ENCODE measurements around the gene RFTN1. TPM values are rescaled to one million over a fixed set of nuclear protein-coding genes. Genes with fewer than 3 reads are reported as not detected.

RFTN1 gene
- total RNA-seq, 1 donor from 2014 or later: 21.2 TPM

GRCh38 chr3:16307832-16308531 is 205.5 kb downstream of the RFTN1 start:
- no peak for DNase-seq (ENCODE audit: low spot score)

GRCh38 chr3:16305111-16305541 is 208.4 kb downstream of the RFTN1 start:
- no peak for DNase-seq (ENCODE audit: low spot score)

- no peak for DNase-seq (ENCODE audit: low spot score)
Observed at GRCh38 chr3:16304061-16305010, 209.2 kb downstream of the RFTN1 start.

DNA sequence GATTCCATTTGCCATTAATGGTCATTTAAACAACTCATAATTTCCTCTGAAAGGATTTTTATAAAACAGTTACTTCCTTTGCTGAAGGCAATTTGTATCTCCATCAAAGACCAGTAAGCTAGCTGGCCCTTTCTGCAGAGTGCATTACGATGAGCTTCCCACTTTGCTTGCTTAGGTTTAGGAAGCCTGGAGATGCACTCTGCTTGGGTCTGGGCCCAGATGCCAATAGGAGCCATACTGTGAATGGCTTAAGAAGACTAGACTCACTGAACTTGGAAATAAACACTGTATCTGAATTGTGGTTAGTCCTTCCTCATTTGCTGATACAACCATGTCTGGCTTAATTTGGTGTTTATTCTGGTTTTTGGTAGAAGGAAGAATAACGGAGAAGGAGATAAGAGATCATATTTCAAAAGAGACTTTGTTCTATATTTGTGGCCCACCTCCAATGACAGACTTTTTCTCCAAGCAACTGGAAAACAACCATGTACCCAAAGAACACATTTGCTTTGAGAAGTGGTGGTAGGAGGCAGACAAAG is 210.4 kb downstream of the RFTN1 start:
- no peak for DNase-seq (ENCODE audit: low spot score)

DNA sequence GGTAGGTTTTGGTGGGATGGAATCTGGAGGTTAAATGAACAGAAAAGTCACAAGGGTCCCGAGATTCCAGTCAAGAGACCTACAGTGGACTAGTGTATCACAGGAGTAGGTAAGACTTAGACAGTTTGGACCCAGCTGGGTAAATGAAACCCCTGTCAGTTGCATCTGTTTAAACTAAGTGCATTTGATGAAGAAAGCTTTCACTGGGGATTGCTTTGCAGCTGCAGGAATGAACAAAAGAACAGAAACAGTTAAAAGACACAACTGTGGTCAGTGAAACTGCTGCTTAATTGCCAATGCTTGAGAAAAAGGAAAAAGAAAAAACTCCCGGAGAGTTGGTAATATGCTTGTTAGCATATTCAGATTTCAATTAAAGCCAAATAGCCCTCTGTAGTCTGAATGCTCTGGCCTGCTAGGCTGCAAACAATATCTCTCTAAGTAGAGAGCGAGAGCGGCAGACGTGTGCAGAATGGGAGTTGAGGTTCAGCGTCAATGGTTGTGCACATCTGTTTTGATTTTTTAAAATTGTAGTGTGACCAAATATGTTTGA is 211.3 kb downstream of the RFTN1 start:
- no peak for DNase-seq (ENCODE audit: low spot score)

DNA sequence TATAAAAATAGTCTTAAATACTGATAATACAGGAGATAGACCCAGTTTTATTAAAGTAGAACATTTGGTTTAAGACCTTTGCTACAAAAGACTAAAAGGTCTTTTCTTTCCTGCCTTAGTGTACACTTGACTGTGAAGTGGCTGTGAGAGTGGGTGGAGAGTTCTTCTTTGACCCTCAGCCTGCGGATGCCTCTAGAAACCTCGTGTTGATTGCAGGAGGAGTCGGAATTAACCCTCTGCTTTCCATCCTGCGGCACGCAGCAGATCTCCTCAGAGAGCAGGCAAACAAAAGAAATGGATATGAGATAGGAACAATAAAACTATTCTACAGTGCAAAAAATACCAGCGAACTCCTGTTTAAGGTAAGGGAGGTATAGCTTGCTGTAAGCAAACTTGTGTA is 212.0 kb downstream of the RFTN1 start:
- DNase-seq (ENCODE audit: low spot score): no peak

DNA sequence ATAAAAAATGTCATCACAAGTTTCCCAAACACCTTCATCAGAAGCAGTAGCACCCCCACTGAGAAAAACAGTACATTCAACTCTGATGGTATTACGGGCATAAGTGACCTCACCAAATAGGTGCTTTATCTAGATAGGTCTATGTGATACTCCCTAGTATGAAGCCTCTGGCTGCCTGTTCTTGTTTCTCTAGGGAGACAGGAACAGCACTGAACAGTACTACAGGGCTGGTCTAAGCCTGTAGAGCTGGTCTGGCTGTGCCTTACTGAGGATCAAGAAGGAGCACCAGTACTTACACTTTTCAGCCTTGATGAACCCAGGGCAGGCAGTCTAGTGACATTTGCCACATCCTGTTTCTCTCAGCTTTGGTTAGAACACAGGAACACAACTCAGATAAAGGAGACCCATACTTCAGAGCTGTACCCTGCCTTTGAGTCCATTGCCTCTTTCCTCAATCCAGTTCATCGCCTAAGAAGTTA is 212.6 kb downstream of the RFTN1 start:
- no peak for DNase-seq (ENCODE audit: low spot score)

DNA sequence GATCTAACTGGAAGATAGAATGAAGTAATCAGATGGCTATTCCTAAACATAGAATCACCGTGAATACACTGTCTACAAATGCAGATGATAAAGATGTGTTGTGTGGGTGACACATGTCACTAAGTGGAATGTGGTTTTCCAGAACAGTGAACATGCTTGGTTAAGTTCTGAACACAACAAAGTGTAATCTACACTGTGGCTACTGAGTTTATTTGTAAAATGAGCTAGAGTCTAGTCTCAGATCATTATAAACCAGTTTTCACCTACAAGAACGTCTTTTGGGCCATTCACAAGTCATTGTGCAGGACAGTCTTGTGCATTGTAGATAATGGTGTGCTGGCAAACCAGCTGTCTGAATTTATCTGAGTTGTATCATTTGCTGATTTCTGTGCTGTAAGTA is 213.2 kb downstream of the RFTN1 start:
- DNase-seq (ENCODE audit: low spot score): no peak

DNA sequence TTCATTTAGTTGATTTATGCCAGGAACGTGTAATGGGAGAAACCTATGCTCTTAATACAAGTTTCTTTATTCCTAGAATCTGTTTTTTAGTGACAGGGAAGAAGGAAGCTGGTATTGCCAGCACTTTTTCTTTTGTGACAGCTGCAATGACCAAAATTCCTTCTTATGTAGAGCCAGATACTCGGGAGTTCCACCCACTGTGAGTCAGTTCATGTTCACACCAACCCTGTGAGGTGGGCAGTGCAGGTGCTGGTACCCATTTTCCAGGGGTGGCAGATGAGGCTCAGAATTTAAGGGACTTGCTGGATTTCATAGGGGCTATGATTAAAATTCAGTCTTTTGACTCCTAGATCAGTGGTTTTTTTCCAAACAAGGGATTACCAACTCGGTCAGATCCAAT is 213.8 kb downstream of the RFTN1 start:
- DNase-seq (ENCODE audit: low spot score): no peak

- DNase-seq (ENCODE audit: low spot score): no peak
Observed at GRCh38 chr3:16298891-16299290, 214.6 kb downstream of the RFTN1 start.

DNA sequence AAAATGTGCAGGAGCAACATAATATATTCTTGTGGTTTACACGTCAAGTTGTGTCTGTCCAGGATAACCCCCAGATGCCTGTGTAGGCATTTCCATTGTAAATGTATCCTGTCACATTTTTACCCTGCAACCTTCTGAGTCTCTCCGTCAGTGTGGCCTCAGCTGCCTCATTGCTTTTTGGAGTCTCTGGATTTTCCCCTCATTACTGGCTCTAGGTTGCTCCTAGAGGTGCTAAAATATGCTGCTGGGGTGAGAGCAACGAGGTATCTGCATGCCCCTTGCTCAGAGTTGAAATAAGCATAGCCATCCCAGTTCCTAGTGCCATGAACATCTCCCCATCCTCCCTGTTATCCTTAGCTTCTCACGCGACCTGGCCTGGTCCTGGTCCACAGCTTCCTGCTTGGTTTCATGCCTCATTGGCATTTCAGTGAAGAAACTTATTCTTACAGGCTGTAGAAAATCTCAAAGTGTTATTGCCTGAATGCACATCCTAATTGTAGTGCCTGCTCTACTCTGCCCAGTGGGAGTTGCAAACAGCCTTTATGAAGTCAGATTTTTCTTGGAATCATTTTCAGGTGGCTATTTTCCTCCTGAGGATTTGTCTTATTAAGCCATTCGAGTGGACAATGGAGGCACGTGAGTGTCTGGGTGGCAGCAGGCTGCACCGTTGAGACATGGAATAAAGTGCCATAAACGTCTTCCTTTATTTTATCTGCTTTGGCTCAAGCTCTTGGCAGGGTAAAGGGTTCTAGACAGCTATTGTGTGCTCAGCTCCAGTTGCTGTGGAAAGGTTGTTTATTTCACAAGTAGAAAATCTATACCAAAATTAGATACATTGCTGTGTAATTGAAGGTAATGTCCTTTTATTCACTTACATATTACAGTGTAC is 215.3 kb downstream of the RFTN1 start:
- no peak for DNase-seq (ENCODE audit: low spot score)

DNA sequence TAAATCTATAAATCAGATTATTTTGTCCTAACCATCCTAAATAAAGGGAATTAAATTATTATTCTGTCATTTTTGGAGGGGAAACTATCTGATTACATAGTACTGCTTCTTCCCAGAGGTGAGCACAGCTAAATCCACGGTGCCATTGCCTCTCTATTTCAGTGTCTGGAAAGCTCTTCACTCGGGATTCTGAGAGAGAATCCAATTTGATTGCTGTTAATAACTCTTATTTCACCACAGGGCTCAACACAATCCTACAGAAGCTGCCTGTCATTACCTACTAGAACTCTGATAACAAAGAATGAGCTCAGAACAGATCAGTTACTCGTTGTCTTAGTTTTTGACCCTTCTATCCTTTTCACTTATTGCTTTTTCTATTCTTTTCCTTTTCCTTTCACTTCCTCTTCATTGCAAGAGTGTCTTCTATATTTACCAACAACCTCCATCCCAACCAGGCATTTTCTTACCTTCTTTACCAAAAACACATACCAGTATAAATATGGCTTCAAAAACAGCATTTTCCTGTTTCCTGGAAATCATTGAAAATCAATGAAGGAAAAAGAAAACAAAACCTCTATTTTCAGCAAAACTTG is 218.1 kb downstream of the RFTN1 start:
- DNase-seq (ENCODE audit: low spot score): no peak

GRCh38 chr3:16294844-16295243 is 218.7 kb downstream of the RFTN1 start:
- no peak for DNase-seq (ENCODE audit: low spot score)

DNA sequence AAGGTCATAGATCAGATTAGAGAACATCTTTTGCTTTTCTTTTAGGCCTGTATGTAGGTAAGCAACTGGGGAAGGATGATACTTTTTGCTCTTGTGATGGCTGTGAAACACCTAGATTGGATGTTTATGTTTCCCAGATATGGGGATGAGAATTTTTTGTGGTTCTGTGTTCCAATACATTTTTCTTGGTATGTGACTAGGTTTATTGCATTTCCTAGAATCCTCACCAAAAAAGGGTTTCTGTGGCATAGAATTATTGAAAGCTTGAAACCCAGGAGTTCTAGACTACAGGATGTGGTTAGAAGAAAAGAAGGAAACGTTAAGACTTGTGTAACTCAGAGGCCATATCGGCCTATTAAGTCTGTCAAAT is 222.7 kb downstream of the RFTN1 start:
- DNase-seq (ENCODE audit: low spot score): no peak

DNA sequence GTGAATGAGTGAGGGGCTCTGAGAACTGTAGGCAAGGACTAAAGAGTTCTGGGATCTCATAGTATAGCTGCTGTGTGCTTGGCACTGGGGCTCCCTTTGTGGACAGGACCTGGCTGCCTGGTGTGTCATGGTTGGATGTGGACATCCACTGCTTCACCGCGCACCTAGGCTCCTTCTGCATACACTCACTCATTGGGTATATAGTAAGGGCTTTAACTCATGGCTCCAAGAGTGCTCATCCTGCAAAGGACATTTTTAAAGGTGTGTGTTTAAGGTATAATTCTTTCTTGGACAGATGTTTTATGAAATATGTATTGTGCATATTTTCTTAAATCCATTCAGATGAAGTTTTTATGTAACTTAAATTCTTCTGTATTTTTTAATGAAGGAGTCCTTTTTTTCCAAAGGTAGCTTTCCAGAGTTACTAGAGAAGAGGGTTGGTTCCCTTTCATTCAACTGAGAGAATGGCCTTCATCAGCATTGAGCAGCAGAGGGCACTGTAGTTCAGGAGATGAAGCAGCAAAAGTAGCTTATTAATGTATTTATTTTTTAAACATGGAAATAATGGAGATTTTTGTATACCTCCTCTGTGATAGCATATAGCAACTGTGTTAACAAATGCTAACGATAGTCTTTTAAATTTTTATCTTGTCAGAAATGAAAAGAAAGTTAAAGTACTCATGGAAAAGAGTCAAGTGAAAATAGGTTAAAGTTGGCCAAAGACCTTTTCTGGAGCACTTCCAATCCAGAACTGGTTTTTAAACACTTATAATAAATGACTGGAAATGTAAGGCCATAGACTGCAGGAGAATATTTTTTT is 223.3 kb downstream of the RFTN1 start:
- DNase-seq (ENCODE audit: low spot score): peak; percentile 60

- no peak for DNase-seq (ENCODE audit: low spot score)
Observed at GRCh38 chr3:16289144-16289889, 224.2 kb downstream of the RFTN1 start.

DNA sequence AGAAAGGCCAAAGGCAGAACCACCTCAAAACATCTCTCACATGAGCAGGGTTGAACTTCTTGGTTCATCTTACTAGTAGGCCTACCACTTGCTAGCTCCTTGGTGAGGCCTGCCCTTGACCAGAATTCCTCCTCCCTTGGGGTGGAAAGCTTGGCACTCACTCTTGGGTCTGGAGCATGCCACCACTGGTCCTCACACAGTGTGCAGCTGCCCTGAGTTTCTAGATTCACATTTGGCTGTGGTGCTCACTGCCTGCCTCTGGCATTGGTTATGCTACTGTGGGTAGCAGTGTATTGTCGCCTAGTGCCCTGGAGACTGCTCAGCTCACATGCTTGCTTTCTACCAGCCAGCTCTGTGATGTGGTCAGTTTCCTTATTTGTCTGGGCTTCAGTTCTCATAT is 224.8 kb downstream of the RFTN1 start:
- DNase-seq (ENCODE audit: low spot score): no peak

DNA sequence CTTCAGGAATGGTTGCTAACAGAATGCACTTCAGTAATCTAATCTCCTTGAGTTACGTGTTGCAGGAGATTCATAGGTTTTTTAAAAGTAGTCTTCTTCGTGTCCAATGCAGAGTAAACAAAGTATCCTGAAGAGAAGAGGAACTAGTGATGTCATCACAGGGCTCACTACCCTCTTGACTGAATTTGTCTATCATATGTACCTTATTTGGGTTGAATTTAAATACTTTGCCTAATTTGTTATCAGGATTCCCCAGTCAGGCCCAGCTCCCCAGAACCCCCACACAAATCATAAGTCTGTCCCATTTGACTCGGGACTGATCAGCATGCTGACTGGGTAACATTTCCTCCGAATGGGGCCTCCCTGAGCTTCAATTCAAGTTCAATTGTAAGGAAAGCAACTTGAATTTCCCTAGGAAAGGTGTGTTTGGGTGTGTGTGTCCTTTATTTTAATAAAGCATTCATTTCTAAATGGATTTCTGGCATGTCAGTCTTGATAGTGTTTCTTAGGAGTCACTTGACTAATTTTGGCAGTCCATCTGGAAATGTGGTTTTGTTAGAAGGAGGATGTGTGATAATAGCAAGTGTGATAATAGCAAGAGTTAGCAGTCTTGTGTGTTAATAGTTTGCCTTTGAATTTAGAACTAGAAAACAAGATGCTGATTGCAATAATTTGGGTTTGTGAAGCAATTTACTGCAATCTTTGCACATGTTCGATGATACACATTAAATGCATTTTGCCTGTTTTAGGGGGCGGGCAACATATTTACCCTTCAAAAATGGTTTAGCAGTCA is 226.6 kb downstream of the RFTN1 start:
- no peak for DNase-seq (ENCODE audit: low spot score)

Measured in umbilical cord (tissue), 2 donors.